Right lobe of liver (tissue), 6 donors: ENCODE results near the gene TNFRSF11A. TPM values are rescaled to one million over a fixed set of nuclear protein-coding genes. Genes with fewer than 3 reads are reported as not detected.

Experiments
- ATAC-seq, 4 donors: fragments of 200-7000 bp; cut with Tn5 transposase; one replicate each; pipeline ENCODE4 v1.9.1; 2020; ENCODE audit warnings: mild to moderate bottlenecking in 4 of 4, moderate library complexity in 4 of 4
- DNase-seq, 3 donors: peaks; one replicate each; pipeline ENCODE4 v3.0.0-alpha.2; 2020
- H3K27ac ChIP-seq, 3 donors: fragments of 200-600 bp; one replicate each; pipeline ENCODE4 v1.8.0; 2022
- H3K27me3 ChIP-seq, 2 donors: fragments of 200-600 bp; one replicate each; pipeline ENCODE4 v1.8.0; 2022
- H3K36me3 ChIP-seq, 4 donors: fragments of 200-600 bp; sonication (generic) in 1 of 4; one replicate each; pipeline versions ENCODE4 v1.5.1 to v1.8.0; 2017 to 2022; ENCODE audit warnings: control low read depth in 1 of 4
- H3K4me1 ChIP-seq, 4 donors: fragments of 200-600 bp; sonication (generic) in 1 of 4; one replicate each; pipeline versions ENCODE4 v1.5.1 to v1.8.0; 2017 to 2022; ENCODE audit warnings: control low read depth in 1 of 4
- H3K4me3 ChIP-seq, 3 donors: fragments of 200-600 bp; one replicate each; pipeline ENCODE4 v1.8.0; 2022
- H3K9me3 ChIP-seq, 4 donors: fragments of 200-600 bp; sonication (generic) in 1 of 4; one replicate each; pipeline versions ENCODE4 v1.5.1 to v1.8.0; 2017 to 2022; ENCODE audit warnings: control low read depth in 1 of 4
- POLR2A ChIP-seq: fragments of 450-650 bp; IDR thresholded peaks from one replicate; pipeline ENCODE4 v1.6.1; 2017; ENCODE audit warnings: antibody characterized with exemption, mild to moderate bottlenecking
- WGBS: methylation state at CpG from one replicate; pipeline ENCODE4 v1.1.6; 2018; ENCODE audit warnings: low coverage, low lambda C conversion rate; ENCODE audit not compliant: insufficient coverage; ENCODE audit errors: missing lambda C conversion rate; 5-methylcytosine and 5-hydroxymethylcytosine counted together
- intact Hi-C, 2 donors: fragments of 100-400 bp; cut with DNase I; formaldehyde crosslinking; loops; one replicate each; pipeline versions ENCODE4 v1.11.2 to v1.14.1; 2022
- long read RNA-seq: library from polyadenylated mRNA; unstranded; transcript quantifications from one replicate; pipeline ENCODE4 v2.0.0, GENCODE V29; 2019
- total RNA-seq, 6 experiments: library from RNA; depleted of rRNA in 2 of 6; stranded (reverse); fragments of >200 nt in 2 of 6; fragmentation: NEBNext Ultra II Directional in 3 of 6; extraction: Animal tissue kit (Norgen Biotek cat#: 25700) in 3 of 6; gene quantifications; one replicate each; pipeline versions ENCODE4 v1.1.0 to v1.2.4, GENCODE V29; 2016 to 2023
- TF ChIP-seq, protein P1 (sequence below), 4 donors: fragments of 200-600 bp in 3 of 4; fragments of 450-650 bp in 1 of 4; IDR thresholded peaks; one replicate each; pipeline versions ENCODE4 v1.5.1 to v1.8.0; 2016 to 2022; ENCODE audit warnings: antibody characterized with exemption in 4 of 4, mild to moderate bottlenecking in 2 of 4
- donor health status: DM: no; HTN: yes; CAD: no.
- donor health status: DM: no; HTN: no; CAD: no.
- donor health status: DM: no; HTN: no; CAD: no.
- donor health status: DM: no; HTN: yes; CAD: no.
- donor health status: DM: no; HTN: yes; CAD: no.

TNFRSF11A gene
- total RNA-seq: 1 to 10 TPM in 3 of 6 experiments, under 1 TPM in 3; 0.27 to 2.1 (median 0.81) TPM
- long read RNA-seq, partial matches to known transcripts: 0 of 1 reads
- long read RNA-seq, other reads (novel, unspliced or antisense): 1 of 1 reads

DNA sequence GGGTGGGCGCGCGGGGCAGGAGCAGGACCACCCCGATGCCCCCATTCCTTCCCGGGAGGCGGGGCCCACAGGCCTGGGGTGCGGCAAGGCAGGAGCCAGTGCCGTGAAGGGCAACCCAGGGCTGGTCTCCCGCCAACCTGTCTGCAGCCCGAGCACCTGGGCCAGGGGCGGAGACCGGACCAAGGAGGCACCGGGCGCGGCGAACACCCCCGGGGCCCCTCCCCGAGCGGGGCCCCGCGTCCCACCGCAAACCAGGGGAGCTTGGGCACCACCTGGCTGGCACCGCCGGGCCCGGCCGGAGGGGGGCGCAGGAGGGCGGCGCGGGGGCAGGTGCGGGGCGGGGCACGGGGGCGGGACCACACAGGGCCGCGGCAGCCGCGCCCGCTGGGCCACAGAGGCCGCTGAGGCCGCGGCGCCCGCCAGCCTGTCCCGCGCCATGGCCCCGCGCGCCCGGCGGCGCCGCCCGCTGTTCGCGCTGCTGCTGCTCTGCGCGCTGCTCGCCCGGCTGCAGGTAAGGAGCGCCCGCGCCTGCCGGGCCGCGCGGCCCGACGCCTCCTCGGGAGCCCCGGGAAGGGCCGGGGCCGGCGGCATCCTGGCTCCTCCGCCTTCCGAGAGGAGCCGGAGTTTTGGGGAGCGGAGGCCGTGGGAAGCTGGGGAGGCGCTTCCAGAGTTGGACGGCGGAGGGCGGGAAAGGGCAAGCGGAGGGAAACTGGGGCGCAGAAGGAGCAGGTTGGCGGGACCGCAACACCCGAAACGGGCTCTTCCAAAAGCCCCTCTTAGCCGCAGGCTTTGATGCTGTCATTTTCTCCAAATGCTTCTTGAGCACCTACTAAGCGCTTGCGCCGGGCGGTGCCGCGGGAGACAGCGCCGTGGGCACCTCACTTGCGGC, at the start of gene TNFRSF11A:
Gene TNFRSF11A, plus strand, starts transcription at position 394 of the 889 bp plus-strand sequence. Its CDS starts 43 bp downstream, at position 437.
- Histone ChIP-seq H3K36me3 (no peaks in the 10 kb centered on the region), H3K9me3 (no peaks in the 10 kb centered on the region), H3K27ac (no peak within 1 kb of the TSS), H3K4me1 (peaks cover 0 to 8% (median 3%) of the 10 kb centered on the region in 4 donors), H3K27me3 (peaks cover 0 to 14% of the 10 kb centered on the region in 2 donors), H3K4me3 (peak within 1 kb of the TSS; percentile 36 to 55 (median 50))
- ATAC-seq (peak; percentile 86 to 92 (median 90)), DNase-seq (peak; percentile 63 to 69 (median 64))
- intact Hi-C loops: no loop called here
- TF ChIP-seq, protein P1, sequence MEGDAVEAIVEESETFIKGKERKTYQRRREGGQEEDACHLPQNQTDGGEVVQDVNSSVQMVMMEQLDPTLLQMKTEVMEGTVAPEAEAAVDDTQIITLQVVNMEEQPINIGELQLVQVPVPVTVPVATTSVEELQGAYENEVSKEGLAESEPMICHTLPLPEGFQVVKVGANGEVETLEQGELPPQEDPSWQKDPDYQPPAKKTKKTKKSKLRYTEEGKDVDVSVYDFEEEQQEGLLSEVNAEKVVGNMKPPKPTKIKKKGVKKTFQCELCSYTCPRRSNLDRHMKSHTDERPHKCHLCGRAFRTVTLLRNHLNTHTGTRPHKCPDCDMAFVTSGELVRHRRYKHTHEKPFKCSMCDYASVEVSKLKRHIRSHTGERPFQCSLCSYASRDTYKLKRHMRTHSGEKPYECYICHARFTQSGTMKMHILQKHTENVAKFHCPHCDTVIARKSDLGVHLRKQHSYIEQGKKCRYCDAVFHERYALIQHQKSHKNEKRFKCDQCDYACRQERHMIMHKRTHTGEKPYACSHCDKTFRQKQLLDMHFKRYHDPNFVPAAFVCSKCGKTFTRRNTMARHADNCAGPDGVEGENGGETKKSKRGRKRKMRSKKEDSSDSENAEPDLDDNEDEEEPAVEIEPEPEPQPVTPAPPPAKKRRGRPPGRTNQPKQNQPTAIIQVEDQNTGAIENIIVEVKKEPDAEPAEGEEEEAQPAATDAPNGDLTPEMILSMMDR (IDR thresholded peaks at IDR 0.05): peak in 3 of 4 donors; percentile 37 to 55 (median 38)
- TF ChIP-seq POLR2A: no peak
- WGBS: 3% methylated on average over 20 of the region's 99 CpGs

DNA sequence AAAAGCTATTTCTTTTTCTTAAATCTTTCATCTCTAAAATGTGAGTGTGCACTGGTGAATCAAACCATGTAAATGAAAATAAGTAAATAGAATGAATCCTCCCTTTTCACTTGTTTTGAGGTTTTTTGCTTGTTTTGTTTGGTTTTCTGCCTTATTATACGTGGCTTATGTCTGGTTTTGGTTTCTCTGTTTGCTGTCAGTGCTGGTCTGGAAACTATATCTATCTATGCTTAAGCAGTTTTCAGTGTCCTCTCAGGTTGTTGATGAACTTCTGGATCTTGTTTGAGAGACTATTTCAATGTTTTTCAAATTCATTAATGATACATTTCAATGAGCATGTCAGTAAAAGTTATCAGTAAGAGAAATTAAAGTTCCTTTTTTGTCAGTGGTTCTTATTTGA, 48.1 kb upstream of the TNFRSF11A start:
- Histone ChIP-seq H3K4me1 (no peaks in the 10 kb centered on the region), H3K36me3 (peaks cover 0 to 8% (median 0%) of the 10 kb centered on the region in 4 donors), H3K4me3 (no peak overlapping the region), H3K9me3 (no peaks in the 10 kb centered on the region), H3K27me3 (no peaks in the 10 kb centered on the region), H3K27ac (no peak overlapping the region)
- ATAC-seq (no peak), DNase-seq (no peak)
- TF ChIP-seq POLR2A: no peak
- TF ChIP-seq, protein P1 (IDR thresholded peaks at IDR 0.05): no peak
- WGBS: 85% methylated on average over 1 of the region's 1 CpG
- intact Hi-C loops: no loop called here

DNA sequence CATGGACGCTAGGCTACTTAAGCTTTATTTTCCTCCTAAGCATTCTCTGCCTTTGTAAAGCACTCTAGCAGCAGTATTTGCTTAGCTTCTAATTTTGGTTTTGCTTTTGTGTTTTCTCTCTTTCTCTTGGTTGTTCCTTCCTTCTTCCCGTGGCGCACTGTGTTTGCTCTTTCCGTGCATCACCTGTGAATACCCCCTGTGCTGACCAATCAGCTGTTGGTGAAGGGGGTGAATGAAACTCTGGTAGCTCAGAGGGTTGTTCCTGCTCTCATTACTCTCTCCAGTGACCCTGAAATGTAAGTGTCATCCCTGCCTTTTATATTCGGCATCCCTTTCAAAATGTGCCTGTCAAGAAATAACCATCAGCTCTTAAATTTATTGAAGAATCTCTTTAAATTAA, 45.5 kb upstream of the TNFRSF11A start:
- Histone ChIP-seq H3K9me3 (no peaks in the 10 kb centered on the region), H3K27me3 (no peaks in the 10 kb centered on the region), H3K36me3 (no peaks in the 10 kb centered on the region), H3K27ac (no peak overlapping the region), H3K4me1 (no peaks in the 10 kb centered on the region), H3K4me3 (no peak overlapping the region)
- ATAC-seq (no peak), DNase-seq (no peak)
- intact Hi-C loops: no loop called here
- 69% methylated on average over 5 of the region's 5 CpGs for WGBS
- TF ChIP-seq POLR2A: no peak
- TF ChIP-seq, protein P1 (IDR thresholded peaks at IDR 0.05): no peak

DNA sequence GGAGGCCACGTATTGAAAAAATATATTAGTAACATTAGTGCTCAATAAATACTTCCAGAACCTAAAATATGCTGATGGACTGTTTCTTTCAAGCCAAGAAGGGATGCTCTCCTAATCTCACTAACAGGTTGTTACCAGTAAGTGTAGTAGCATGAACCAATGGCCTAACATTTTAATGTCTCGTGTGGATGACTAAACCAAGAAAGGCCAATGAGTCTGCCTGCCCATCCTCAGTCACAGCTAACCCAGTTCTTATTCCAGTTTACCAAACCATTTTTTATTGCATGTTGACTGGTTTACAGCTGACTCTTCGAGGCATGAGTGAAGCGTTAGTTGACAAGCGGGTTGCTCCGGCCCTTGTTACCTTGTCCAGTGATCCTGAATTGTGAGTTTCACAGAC, 45.1 kb upstream of the TNFRSF11A start:
- intact Hi-C loops: no loop called here
- no peak for ATAC-seq
- Histone ChIP-seq H3K36me3 (no peaks in the 10 kb centered on the region), H3K9me3 (no peaks in the 10 kb centered on the region), H3K27me3 (no peaks in the 10 kb centered on the region), H3K27ac (no peak overlapping the region), H3K4me3 (no peak overlapping the region), H3K4me1 (no peaks in the 10 kb centered on the region)
- no peak for DNase-seq
- TF ChIP-seq, protein P1 (IDR thresholded peaks at IDR 0.05): no peak
- no peak for TF ChIP-seq POLR2A
- 90% methylated on average over 6 of the region's 6 CpGs for WGBS
